GM23338 (cell line): ENCODE results near the gene NUP62CL. TPM values are rescaled to one million over a fixed set of nuclear protein-coding genes. Genes with fewer than 3 reads are reported as not detected.
A peak's percentile ranks its signal among the peaks of the same experiment; 100 is the strongest.

Experiments
- ATAC-seq: fragments of 200-7000 bp; cut with Tn5 transposase; 3 replicates; pipeline ENCODE4 v1.9.1; 2020
- DNase-seq: peaks from one replicate; pipeline ENCODE4 v3.0.0-alpha.2; 2015; ENCODE audit warnings: low spot score
- H2AFZ ChIP-seq: fragments of 200-600 bp; sonication (generic); 2 replicates; pipeline ENCODE4 v1.8.0; 2016; ENCODE audit warnings: antibody characterized with exemption, mild to moderate bottlenecking, moderate library complexity
- H3F3A ChIP-seq: fragments of 200-600 bp; sonication (generic); replicated peaks from 2 replicates; pipeline ENCODE4 v1.8.0; 2017; ENCODE audit warnings: antibody characterized with exemption, mixed run types, low read depth
- H3K27ac ChIP-seq: fragments of 200-600 bp; sonication (generic); 2 replicates; pipeline ENCODE4 v1.6.1; 2016; ENCODE audit warnings: low read depth
- H3K27me3 ChIP-seq: fragments of 200-600 bp; sonication (generic); 2 replicates; pipeline ENCODE4 v1.8.0; 2016; ENCODE audit warnings: mild to moderate bottlenecking, mixed run types, moderate library complexity; ENCODE audit not compliant: insufficient read depth
- H3K36me3 ChIP-seq: fragments of 200-600 bp; sonication (generic); 2 replicates; pipeline ENCODE4 v1.8.0; 2016; ENCODE audit warnings: mild to moderate bottlenecking; ENCODE audit not compliant: insufficient read depth
- H3K4me1 ChIP-seq: fragments of 200-600 bp; sonication (generic); 2 replicates; pipeline ENCODE4 v1.8.0; 2016; ENCODE audit warnings: mild to moderate bottlenecking, moderate library complexity; ENCODE audit not compliant: insufficient read depth
- H3K4me2 ChIP-seq: fragments of 200-600 bp; sonication (generic); 2 replicates; pipeline ENCODE4 v1.7.1; 2017; ENCODE audit warnings: mixed run types
- H3K4me3 ChIP-seq: fragments of 200-600 bp; sonication (generic); 2 replicates; pipeline ENCODE4 v1.6.1; 2016; ENCODE audit warnings: mixed run types
- H3K79me2 ChIP-seq: fragments of 200-600 bp; sonication (generic); replicated peaks from 2 replicates; pipeline ENCODE4 v1.8.0; 2017; ENCODE audit warnings: mild to moderate bottlenecking; ENCODE audit not compliant: insufficient read depth
- H3K9me2 ChIP-seq: fragments of 200-600 bp; sonication (generic); 2 replicates; pipeline ENCODE4 v1.8.0; 2017; ENCODE audit not compliant: insufficient read depth
- H4K20me1 ChIP-seq: fragments of 200-600 bp; sonication (generic); replicated peaks from 2 replicates; pipeline ENCODE4 v1.8.0; 2017; ENCODE audit warnings: mild to moderate bottlenecking; ENCODE audit not compliant: insufficient read depth
- H3K27ac Mint-ChIP-seq: 2 replicates; pipeline ENCODE4 v1.8.0; 2020; ENCODE audit warnings: inconsistent platforms, mild to moderate bottlenecking, moderate library complexity, mixed read lengths
- H3K27me3 Mint-ChIP-seq: 3 replicates; pipeline ENCODE4 v1.8.0; 2022; ENCODE audit warnings: low read depth, mild to moderate bottlenecking, moderate library complexity, mixed read lengths, inconsistent platforms; ENCODE audit not compliant: insufficient read depth, poor library complexity
- H3K36me3 Mint-ChIP-seq: 3 replicates; pipeline ENCODE4 v1.8.0; 2021; ENCODE audit warnings: low read depth, mild to moderate bottlenecking, inconsistent platforms, moderate library complexity, mixed read lengths
- H3K4me1 Mint-ChIP-seq: 3 replicates; pipeline ENCODE4 v1.8.0; 2020; ENCODE audit warnings: mild to moderate bottlenecking, inconsistent platforms, mixed read lengths
- H3K4me3 Mint-ChIP-seq: 3 replicates; pipeline ENCODE4 v1.8.0; 2021; ENCODE audit warnings: moderate library complexity, mild to moderate bottlenecking, inconsistent platforms, mixed read lengths
- H3K9me3 Mint-ChIP-seq: 3 replicates; pipeline ENCODE4 v1.8.0; 2020; ENCODE audit warnings: moderate library complexity, mild to moderate bottlenecking, inconsistent platforms, mixed read lengths
- EZH2phosphoT487 ChIP-seq: fragments of 200-600 bp; sonication (generic); IDR thresholded peaks from one replicate; pipeline ENCODE4 v1.8.1; 2018; ENCODE audit warnings: antibody characterized with exemption; ENCODE audit not compliant: unreplicated experiment
- JUNB ChIP-seq: IDR thresholded peaks from one replicate; pipeline ENCODE4 v1.6.1; 2016; ENCODE audit warnings: antibody characterized with exemption; ENCODE audit not compliant: unreplicated experiment
- REST ChIP-seq: IDR thresholded peaks from one replicate; pipeline ENCODE4 v1.6.1; 2018; ENCODE audit warnings: antibody characterized with exemption; ENCODE audit not compliant: unreplicated experiment
- polyA plus RNA-seq: library from polyadenylated mRNA; unstranded; fragments of >200 nt; fragmentation: Nextera tagmentation; extraction: Ambion mirVana; gene quantifications from 2 replicates; pipeline ENCODE4 v1.2.1, GENCODE V29; 2016
- total RNA-seq: library from RNA; depleted of rRNA; stranded (reverse); fragments of >200 nt; shearing (Covaris generic); gene quantifications from 2 replicates; pipeline ENCODE4 v1.2.3, GENCODE V29; 2014
- TF ChIP-seq, protein P1 (sequence below): IDR thresholded peaks from 2 replicates; pipeline ENCODE4 v1.6.1; 2016; ENCODE audit warnings: antibody characterized with exemption
- TF ChIP-seq, protein P2 (sequence below), 2 experiments: fragments of 200-600 bp in 1 of 2; sonication (generic) in 1 of 2; conservative IDR thresholded peaks; 2 replicates each; pipeline versions ENCODE4 v1.5.1 to v1.6.1; 2016 to 2017; ENCODE audit warnings: antibody characterized with exemption in 2 of 2, low read depth in 2 of 2, mild to moderate bottlenecking in 2 of 2, moderate library complexity in 1 of 2

The NUP62CL gene
- total and polyA plus RNA-seq, 2 experiments from 2014 or later = 5.8 to 11.2 TPM

DNA sequence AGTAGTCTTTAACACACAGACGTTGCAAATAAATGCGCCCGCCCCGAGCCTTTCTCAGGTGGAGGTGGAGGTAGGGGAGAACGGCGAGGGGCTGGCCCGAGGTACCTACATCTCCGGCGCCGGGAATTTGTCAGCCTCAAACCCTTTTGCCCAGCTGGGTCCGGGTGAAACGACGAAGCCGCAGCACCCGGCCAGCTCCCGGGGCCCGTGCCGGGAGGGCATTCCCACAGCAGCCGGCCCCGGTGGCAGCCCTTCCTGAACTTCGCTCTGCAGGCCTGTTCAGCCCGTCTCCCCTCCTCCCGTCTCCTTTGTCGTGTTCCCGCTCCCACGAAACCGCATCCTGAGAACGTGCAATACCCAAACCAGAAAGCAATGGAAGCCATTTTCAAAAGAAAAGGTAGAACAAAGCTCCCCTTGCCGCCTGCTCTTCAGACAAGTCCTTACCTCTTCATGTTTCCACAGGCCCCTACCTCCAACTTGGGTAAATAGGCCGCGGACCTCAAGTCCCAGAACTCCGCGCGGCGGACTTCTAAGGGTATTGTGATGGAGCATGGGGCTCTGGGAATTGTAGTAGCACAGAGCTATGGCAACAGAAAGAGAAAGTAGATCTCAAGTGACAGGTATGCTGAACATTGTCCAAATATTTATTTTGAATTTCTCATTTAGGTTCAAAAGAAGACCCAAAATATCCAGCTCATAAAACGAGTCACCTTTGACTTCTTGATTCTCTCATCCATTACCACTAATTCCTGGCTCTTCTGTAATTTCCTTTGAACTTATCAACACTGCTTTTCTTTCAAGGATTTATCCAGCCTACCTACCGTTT, 87.7 kb downstream of the NUP62CL start, which contains the start of gene RBM41:
TSS of gene RBM41 (minus strand) at position 501 of the 826 bp plus-strand sequence. CDS start at position 452, 49 bp downstream.
- Histone ChIP-seq H3K79me2 (peaks cover 9% of the 10 kb centered on the region), H3F3A (no peaks in the 10 kb centered on the region), H4K20me1 (no peaks in the 10 kb centered on the region), H3K36me3 (peaks cover 11% of the 10 kb centered on the region; the same call in 1 of the 2 replicates), H3K9me2 (no peaks in the 10 kb centered on the region), H3K4me2 (peak within 1 kb of the TSS; percentile 77), H3K27me3 (no peaks in the 10 kb centered on the region), H3K27ac (peak within 1 kb of the TSS; percentile 66; the same call in 1 of the 2 replicates), H3K4me1 (0 out of 2 replicates have a peak, but pooled peaks cover 4% of the 10 kb centered on the region), H2AFZ (no peak within 1 kb of the TSS), H3K4me3 (peak within 1 kb of the TSS; percentile 69)
- ATAC-seq (peak; percentile 100), DNase-seq (peak; percentile 77)
- Mint-ChIP-seq H3K4me1 (peaks cover 11% of the 10 kb centered on the region), H3K9me3 (no peaks in the 10 kb centered on the region), H3K4me3 (peak within 1 kb of the TSS; percentile 100), H3K27me3 (peaks cover 3% of the 10 kb centered on the region), H3K27ac (peak within 1 kb of the TSS; percentile 99), H3K36me3 (peaks cover 33% of the 10 kb centered on the region)
- TF ChIP-seq, protein P1, sequence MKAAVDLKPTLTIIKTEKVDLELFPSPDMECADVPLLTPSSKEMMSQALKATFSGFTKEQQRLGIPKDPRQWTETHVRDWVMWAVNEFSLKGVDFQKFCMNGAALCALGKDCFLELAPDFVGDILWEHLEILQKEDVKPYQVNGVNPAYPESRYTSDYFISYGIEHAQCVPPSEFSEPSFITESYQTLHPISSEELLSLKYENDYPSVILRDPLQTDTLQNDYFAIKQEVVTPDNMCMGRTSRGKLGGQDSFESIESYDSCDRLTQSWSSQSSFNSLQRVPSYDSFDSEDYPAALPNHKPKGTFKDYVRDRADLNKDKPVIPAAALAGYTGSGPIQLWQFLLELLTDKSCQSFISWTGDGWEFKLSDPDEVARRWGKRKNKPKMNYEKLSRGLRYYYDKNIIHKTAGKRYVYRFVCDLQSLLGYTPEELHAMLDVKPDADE = peak; percentile 81
- TF ChIP-seq, protein P2, sequence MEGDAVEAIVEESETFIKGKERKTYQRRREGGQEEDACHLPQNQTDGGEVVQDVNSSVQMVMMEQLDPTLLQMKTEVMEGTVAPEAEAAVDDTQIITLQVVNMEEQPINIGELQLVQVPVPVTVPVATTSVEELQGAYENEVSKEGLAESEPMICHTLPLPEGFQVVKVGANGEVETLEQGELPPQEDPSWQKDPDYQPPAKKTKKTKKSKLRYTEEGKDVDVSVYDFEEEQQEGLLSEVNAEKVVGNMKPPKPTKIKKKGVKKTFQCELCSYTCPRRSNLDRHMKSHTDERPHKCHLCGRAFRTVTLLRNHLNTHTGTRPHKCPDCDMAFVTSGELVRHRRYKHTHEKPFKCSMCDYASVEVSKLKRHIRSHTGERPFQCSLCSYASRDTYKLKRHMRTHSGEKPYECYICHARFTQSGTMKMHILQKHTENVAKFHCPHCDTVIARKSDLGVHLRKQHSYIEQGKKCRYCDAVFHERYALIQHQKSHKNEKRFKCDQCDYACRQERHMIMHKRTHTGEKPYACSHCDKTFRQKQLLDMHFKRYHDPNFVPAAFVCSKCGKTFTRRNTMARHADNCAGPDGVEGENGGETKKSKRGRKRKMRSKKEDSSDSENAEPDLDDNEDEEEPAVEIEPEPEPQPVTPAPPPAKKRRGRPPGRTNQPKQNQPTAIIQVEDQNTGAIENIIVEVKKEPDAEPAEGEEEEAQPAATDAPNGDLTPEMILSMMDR (conservative IDR thresholded peaks at IDR 0.05; ENCODE audit: low read depth in 2 of 2) = no peak

DNA sequence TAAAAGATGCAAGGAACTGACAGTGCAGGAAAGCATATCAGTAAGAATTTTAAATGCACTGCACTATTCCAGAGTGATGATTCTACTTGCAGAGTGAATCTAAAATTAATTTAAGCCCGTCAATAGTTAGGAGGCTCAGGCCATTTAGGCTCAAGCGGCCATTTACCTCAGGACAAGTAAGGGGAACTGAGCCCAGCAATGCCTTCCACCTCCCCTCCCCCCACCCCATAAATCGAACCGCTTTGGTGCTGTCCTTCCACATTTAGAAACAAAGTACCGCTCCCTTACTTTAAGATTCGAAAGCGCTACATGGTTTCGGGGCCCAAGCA, 88.3 kb downstream of the NUP62CL start:
- ATAC-seq = no peak
- no peaks in the 10 kb centered on the region for H3K9me2 ChIP-seq
- H3K27ac Mint-ChIP-seq = peak overlapping the region; percentile 65; the same call in 1 of the 2 replicates
- TF ChIP-seq, protein P2 (conservative IDR thresholded peaks at IDR 0.05; ENCODE audit: low read depth in 2 of 2) = no peak
- TF ChIP-seq EZH2phosphoT487 (no peak), REST (no peak), JUNB (no peak)

More for the DNA sequence above, 88.3 kb downstream of the NUP62CL start:
- Histone ChIP-seq H3F3A (no peaks in the 10 kb centered on the region), H2AFZ (no peak overlapping the region), H3K79me2 (peaks cover 9% of the 10 kb centered on the region), H3K27ac (peak overlapping the region; percentile 66; the same call in 1 of the 2 replicates), H4K20me1 (no peaks in the 10 kb centered on the region), H3K4me1 (0 out of 2 replicates have a peak, but pooled peaks cover 4% of the 10 kb centered on the region), H3K4me2 (peak overlapping the region; percentile 77), H3K36me3 (peaks cover 11% of the 10 kb centered on the region; the same call in 1 of the 2 replicates), H3K27me3 (no peaks in the 10 kb centered on the region), H3K4me3 (peak overlapping the region; percentile 69)
- peaks cover 37% of the 10 kb centered on the region for H3K36me3 Mint-ChIP-seq
- H3K4me3 Mint-ChIP-seq = peak overlapping the region; percentile 100
- peaks cover 11% of the 10 kb centered on the region for H3K4me1 Mint-ChIP-seq
- no peaks in the 10 kb centered on the region for H3K9me3 Mint-ChIP-seq
- peaks cover 3% of the 10 kb centered on the region for H3K27me3 Mint-ChIP-seq
- DNase-seq = no peak
